H54 (cell line): ENCODE measurements around the gene POMT1.

ENCODE experiments used
- DNase-seq: peaks from one replicate; pipeline ENCODE4 v3.0.0; 2011; ENCODE audit warnings: low spot score, mixed read lengths; ENCODE audit not compliant: insufficient read length
- FAIRE-seq: peaks from 3 replicates; lab custom pipeline; 2011; peaks lifted over from hg19 to GRCh38; lab: Jason Lieb, UNC
- POLR2A ChIP-seq: IDR thresholded peaks from 2 replicates; pipeline ENCODE4 v1.6.1; 2011; ENCODE audit warnings: low read depth, mild to moderate bottlenecking, low read length

Gene POMT1

DNA sequence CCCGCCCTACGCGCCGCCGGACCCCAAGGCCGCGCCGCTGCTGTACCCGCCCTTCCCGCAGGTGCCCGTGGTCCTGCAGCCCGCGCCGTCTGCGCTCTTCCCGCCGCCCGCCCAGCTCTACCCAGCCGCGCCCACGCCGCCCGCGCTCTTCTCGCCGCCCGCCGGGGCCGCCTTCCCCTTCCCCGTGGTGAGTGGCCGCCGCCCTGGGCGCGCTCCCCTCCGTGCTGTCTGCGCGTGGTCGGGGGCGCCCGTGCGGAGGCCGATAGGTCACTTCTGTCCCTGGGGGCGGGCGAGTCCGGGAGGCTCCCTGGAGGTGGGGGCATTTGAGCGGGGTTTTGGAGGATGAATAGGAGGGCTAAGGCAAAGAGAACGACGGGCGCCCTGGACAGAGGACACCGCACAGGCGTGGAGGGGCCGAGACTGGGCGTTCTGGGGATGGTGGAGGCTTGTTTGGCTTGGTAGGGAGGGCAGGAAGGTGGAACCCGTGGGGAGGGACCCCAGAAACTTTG, 52.2 kb downstream of the POMT1 start:
- TF ChIP-seq POLR2A = no peak
- no peak for FAIRE-seq

DNA sequence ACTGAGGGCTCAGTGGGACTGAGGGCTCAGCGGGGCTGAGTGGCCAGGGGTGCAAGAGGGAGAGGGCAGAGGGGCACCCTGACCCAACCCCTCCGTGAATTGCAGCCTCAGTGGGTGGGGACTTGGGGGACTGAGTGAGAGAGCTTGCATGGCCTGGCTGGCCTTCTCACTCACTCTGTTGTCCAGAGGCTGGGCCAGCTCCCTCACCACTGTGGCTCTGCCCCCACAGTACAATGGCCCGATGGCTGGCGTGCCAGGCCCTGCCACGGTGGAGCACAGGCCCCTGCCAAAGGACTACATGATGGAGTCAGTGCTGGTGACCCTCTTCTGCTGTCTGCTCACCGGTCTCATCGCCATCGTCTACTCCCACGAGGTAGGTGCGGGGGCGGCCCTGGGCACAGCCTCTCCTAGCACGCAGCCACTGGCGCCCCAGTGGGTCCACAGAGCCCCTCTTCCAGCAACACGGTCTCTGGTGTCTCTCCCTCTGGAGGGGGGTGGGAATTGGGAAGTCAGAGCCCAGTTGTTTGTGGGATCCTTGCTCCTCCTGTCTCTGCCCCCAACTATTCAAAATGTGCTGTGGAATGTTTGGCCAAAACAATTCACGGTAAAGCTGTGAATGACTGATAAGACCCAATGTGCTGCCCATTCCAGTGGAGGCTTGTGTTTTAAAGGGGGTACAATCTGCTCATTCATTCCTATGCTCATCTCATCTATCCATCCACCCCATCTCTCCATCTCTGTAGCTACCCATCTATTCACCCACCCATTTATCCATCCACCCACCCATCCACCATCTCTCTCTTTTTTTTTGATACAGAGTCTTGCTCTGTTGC, 53.3 kb downstream of the POMT1 start:
- no peak for TF ChIP-seq POLR2A
- FAIRE-seq (no peak), DNase-seq (no peak)

More for the DNA sequence above, 52.2 kb downstream of the POMT1 start:
- DNase-seq = no peak

DNA sequence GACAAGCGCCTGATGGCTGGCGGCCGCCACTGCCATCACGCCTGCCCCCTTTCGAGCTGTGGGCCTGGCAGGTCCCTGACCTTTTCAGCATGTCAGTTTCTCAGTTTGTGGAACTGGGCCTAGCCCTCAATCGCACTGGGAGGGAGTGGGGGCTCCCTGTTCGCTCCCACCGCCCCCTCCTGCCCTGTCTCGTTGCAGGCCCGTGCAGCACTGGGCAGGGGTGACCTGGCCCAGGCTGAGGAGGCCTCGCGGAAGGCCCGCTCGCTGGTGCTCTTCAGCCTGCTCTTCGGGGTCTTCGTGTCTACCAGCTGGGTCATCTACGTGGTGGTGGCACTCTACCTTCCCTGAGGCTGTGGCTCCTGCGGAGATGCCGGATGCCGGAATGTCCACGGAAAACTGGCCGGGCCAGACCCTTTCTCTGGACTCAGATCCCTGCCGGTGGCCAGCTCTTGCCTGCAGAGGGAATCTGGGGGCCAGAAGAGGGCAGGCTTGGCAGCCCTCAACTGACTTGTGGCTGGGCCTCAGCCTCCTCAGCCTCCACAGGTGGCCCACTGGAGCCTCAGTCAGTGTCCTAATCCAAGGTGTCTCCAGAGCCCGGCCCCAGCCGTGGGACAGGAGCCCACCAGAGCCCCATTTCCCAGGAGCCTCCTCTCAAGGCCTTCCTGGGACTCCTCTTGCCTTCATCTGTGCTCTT, 55.3 kb downstream of the POMT1 start:
- FAIRE-seq = no peak
- TF ChIP-seq POLR2A = no peak
- no peak for DNase-seq

DNA sequence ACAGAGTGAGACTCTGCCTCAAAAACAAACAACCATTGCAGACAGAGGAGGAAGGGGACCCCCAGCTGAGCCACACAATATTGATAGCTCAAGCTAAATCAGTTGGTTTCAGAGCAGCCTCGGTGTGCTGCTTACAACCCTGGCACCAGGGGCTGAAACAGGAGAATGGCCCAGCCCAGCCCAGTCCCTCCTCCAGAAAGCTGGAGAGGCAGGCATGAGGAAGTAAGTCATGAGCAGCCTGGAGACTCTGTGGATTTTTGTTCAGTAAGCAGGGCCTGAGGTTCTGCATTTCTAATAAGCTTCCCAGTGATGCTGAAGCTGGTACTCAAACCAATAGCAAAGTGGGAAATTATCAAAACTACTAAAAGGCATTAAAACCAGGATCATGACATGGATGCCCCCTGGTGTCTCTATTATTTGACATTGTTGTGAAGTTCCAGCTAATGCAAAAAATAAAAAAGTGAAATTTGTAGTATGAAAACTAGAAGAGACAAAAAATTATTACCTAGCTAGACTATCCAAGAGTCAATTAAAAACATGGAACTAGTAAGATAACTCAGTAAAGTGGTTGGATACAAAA, 56.8 kb downstream of the POMT1 start:
- FAIRE-seq (no peak), DNase-seq (no peak)
- no peak for TF ChIP-seq POLR2A

DNA sequence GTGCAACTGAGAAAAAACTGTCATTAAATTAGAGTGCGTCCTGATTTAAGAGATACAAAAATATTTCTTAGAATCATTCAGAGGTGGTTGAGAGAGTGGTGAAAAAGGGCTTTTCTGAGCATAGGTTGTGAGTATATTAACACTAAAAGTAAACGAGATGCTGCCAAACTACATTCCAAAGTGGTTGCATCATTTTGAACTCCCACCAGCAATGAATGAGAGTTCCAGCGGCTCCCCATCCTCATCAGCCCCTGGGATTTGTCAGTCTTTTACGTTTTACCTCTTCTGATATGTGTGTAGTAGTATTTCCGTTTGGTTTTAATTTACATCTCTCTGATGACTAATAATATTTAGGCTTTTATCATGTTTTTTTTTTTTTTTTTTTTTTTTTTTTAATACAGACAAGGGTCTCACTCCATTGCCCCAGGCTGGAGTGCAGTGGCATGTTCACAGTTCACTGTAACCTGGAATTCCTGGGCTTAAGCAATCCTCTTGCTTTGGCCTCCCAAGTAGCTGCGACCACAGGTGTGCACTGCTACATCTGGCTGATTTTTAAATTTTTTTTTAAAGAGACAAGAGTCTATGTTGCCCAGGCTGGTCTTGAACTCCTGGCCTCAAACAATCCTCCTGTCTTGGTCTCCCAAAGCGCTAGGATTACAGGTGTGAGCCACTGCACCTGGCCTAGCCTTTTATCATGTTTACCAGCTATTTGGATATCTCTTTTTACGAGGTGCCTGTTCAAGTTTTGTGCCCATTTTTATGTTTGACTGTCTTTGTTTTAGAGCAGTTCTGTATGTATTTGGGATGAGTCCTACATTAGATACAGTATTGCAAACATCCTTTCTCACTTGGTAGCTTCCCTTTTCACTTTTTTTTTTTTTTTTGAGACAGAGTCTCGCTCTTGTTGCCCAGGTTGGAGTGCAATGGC, 59.6 kb downstream of the POMT1 start:
- DNase-seq (no peak), FAIRE-seq (no peak)
- no peak for TF ChIP-seq POLR2A

DNA sequence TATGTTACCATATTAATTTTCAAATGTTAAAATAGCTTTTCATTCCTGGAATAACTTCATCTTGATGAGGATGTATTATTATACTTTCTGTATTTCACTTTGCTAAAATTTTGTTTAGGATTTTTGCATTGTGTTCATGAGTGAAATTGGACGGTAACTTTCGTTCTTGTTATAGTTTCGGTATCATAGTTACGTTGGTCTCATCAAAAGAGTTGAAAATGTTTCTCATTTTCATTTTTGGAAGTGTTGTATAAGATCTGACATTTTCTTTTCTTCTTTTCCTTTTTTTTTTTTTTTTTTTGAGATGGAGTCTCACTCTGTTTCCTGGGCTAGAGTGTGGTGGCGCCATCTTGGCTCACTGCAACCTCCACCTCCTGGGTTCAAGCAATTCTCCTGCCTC, 62.7 kb downstream of the POMT1 start:
- DNase-seq (no peak), FAIRE-seq (no peak)
- no peak for TF ChIP-seq POLR2A

DNA sequence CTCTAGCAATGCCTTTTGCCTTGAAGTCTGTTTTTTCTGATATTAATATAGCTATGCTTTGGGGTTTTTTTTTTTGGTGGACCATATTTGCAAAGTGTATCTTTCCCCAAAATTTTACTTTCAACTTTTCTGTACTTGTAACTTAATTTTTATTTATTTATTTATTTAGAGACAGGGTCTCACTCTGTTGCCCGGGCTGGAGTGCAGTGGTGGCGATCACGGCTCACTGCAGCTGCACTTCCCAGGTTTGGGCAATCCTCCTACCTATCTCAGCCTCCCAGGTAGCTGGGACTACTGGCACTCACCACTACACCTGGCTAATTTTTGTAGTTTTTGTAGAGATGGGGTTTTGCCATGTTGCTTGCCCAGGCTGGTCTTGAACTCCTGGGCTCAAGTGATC, 63.4 kb downstream of the POMT1 start:
- TF ChIP-seq POLR2A = no peak
- DNase-seq (no peak), FAIRE-seq (no peak)

DNA sequence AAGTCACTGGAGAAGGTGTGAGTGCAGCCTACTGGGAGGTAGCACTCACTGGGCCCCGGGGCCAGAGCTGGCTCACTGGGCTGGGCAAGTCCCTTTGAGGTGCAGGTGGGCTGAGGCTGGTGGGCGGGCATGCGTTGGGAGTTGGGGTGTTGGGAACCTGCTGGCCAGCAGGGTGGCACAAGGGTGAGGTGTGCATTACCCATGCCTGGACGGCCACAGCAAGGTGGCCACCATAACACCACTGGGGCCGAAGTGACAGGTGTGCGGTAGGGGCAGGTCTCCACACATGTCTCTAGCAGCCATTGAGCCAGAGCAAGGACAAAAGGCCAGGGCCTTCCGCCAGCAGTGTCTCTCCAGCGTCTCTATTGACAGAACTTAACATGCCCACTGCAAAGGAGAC, 65.2 kb downstream of the POMT1 start:
- TF ChIP-seq POLR2A = no peak
- FAIRE-seq (no peak), DNase-seq (no peak)
